Progenitor cell of endocrine pancreas (in vitro differentiated cells): Measurements from ENCODE around the gene DDX41. TPM values are rescaled to one million over a fixed set of nuclear protein-coding genes. Genes with fewer than 3 reads are reported as not detected.

Experiments
- DNase-seq: peaks from one replicate; pipeline ENCODE4 v3.0.0; 2021; ENCODE audit warnings: low spot score; ENCODE audit not compliant: unreplicated experiment
- H3K27ac Mint-ChIP-seq: 2 replicates; pipeline ENCODE4 v1.8.0; 2021; ENCODE audit warnings: mild to moderate bottlenecking, moderate library complexity, mixed read lengths
- H3K27me3 Mint-ChIP-seq: 2 replicates; pipeline ENCODE4 v1.8.0; 2021; ENCODE audit warnings: mixed read lengths
- H3K36me3 Mint-ChIP-seq: 2 replicates; pipeline ENCODE4 v1.8.0; 2022; ENCODE audit warnings: mixed read lengths; ENCODE audit not compliant: insufficient read depth
- H3K4me1 Mint-ChIP-seq: 2 replicates; pipeline ENCODE4 v1.8.0; 2021; ENCODE audit warnings: low read depth, mixed read lengths
- H3K4me3 Mint-ChIP-seq: 2 replicates; pipeline ENCODE4 v1.8.0; 2021; ENCODE audit warnings: low read depth, mild to moderate bottlenecking, moderate library complexity, mixed read lengths
- H3K9me3 Mint-ChIP-seq: 2 replicates; pipeline ENCODE4 v1.8.0; 2021; ENCODE audit warnings: low read depth, mixed read lengths
- CTCF ChIP-seq: fragments of 200-600 bp; sonication (generic); IDR thresholded peaks from one replicate; pipeline ENCODE4 v1.5.0; 2021; ENCODE audit warnings: antibody characterized with exemption, mild to moderate bottlenecking; ENCODE audit not compliant: unreplicated experiment
- total RNA-seq: library from RNA; stranded (reverse); gene quantifications from 2 replicates; pipeline ENCODE4 v1.2.1, GENCODE V29; 2021

DDX41 gene
- total RNA-seq, 1 donor from 2014 or later: 93.1 TPM

- H3K27ac Mint-ChIP-seq: no peak overlapping the region
- TF ChIP-seq CTCF: no peak
- H3K27me3 Mint-ChIP-seq: peaks cover 12% of the 10 kb centered on the region
- H3K4me3 Mint-ChIP-seq: no peak overlapping the region
- H3K36me3 Mint-ChIP-seq: peaks cover 10% of the 10 kb centered on the region
- no peak for DNase-seq
- H3K4me1 Mint-ChIP-seq: peaks cover 14% of the 10 kb centered on the region
- H3K9me3 Mint-ChIP-seq: no peaks in the 10 kb centered on the region
These were observed 22.9 kb downstream of the DDX41 start for GRCh38 chr5:177493795-177494345.

DNA sequence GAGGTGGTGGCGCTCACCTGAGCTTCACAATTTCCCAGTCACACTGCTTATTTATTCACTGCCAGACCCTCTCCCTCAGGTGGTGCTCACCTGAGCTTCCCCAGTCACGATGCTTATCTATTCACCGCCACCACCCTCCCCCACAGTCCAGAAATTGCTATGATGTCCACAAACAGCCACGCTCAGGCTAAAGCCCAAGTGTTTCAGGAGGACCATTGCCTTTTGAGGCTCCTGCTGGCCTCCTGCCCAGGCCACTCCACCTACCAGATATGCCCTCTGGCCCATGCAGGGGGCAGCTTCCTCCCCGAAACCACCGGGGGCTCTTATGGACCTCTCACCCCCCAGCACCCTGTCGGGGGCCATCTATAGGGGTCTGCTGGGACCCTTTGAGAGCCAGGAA lies 23.9 kb downstream of the DDX41 start:
- no peak overlapping the region for H3K4me3 Mint-ChIP-seq
- peaks cover 8% of the 10 kb centered on the region for H3K4me1 Mint-ChIP-seq
- TF ChIP-seq CTCF: no peak
- peaks cover 2% of the 10 kb centered on the region for H3K27me3 Mint-ChIP-seq
- H3K9me3 Mint-ChIP-seq: no peaks in the 10 kb centered on the region
- H3K27ac Mint-ChIP-seq: peak overlapping the region; percentile 41
- no peak for DNase-seq
- H3K36me3 Mint-ChIP-seq: peaks cover 15% of the 10 kb centered on the region

GRCh38 chr5:177491983-177492746 lies 24.6 kb downstream of the DDX41 start:
- no peak for TF ChIP-seq CTCF
- peak overlapping the region; percentile 41 for H3K27ac Mint-ChIP-seq
- no peak overlapping the region for H3K4me3 Mint-ChIP-seq
- H3K27me3 Mint-ChIP-seq: no peaks in the 10 kb centered on the region
- peaks cover 7% of the 10 kb centered on the region for H3K4me1 Mint-ChIP-seq
- DNase-seq: no peak
- no peaks in the 10 kb centered on the region for H3K9me3 Mint-ChIP-seq
- H3K36me3 Mint-ChIP-seq: peaks cover 16% of the 10 kb centered on the region

- Mint-ChIP-seq H3K9me3 (no peaks in the 10 kb centered on the region), H3K27me3 (no peaks in the 10 kb centered on the region), H3K4me1 (peaks cover 7% of the 10 kb centered on the region), H3K27ac (no peak overlapping the region), H3K4me3 (no peak overlapping the region), H3K36me3 (peaks cover 18% of the 10 kb centered on the region)
- DNase-seq: peak; percentile 60
- peak; percentile 73 for TF ChIP-seq CTCF
These were observed 25.3 kb downstream of the DDX41 start for GRCh38 chr5:177491429-177491945.

- peaks cover 18% of the 10 kb centered on the region for H3K36me3 Mint-ChIP-seq
- DNase-seq: no peak
These were observed 25.8 kb downstream of the DDX41 start for GRCh38 chr5:177490992-177491391.

More at GRCh38 chr5:177490992-177491391, 25.8 kb downstream of the DDX41 start:
- H3K27ac Mint-ChIP-seq: no peak overlapping the region
- TF ChIP-seq CTCF: no peak
- peaks cover 3% of the 10 kb centered on the region for H3K4me1 Mint-ChIP-seq
- no peaks in the 10 kb centered on the region for H3K27me3 Mint-ChIP-seq
- H3K9me3 Mint-ChIP-seq: no peaks in the 10 kb centered on the region
- no peak overlapping the region for H3K4me3 Mint-ChIP-seq
